Activated CD8-positive, alpha-beta memory T cell treated with anti-CD3 and anti-CD28 coated beads for 1 hour (primary cell): ENCODE results near the gene GFPT2.
A peak's percentile ranks its signal among the peaks of the same experiment; 100 is the strongest.

Experiments
- DNase-seq, 2 donors: peaks; one replicate each; pipeline ENCODE4 v3.0.0-alpha.2; 2020; ENCODE audit warnings: low read depth in 1 of 2; ENCODE audit errors: extremely low read depth in 1 of 2

Gene GFPT2

GRCh38 chr5:180334751-180335613 lies 18.2 kb downstream of the GFPT2 start:
- DNase-seq, result no peak

- DNase-seq, result no peak
These were observed 19.0 kb downstream of the GFPT2 start for GRCh38 chr5:180334176-180334575.

- no peak for DNase-seq
These were observed 19.5 kb downstream of the GFPT2 start for GRCh38 chr5:180333661-180334060.

- no peak for DNase-seq
These were observed 20.3 kb downstream of the GFPT2 start for GRCh38 chr5:180332861-180333260.

GRCh38 chr5:180332051-180332517 lies 21.1 kb downstream of the GFPT2 start:
- no peak for DNase-seq

- no peak for DNase-seq
These were observed 21.5 kb downstream of the GFPT2 start for GRCh38 chr5:180331647-180331950.

GRCh38 chr5:180330810-180331646 lies 22.1 kb downstream of the GFPT2 start:
- no peak for DNase-seq

- DNase-seq, result no peak
These were observed 22.9 kb downstream of the GFPT2 start for GRCh38 chr5:180330270-180330648.

GRCh38 chr5:180329606-180330269 lies 23.4 kb downstream of the GFPT2 start:
- DNase-seq, result no peak

GRCh38 chr5:180329138-180329435 lies 24.0 kb downstream of the GFPT2 start:
- DNase-seq, result no peak

GRCh38 chr5:180328296-180329137 lies 24.6 kb downstream of the GFPT2 start:
- peak; percentile 61 to 79 for DNase-seq

GRCh38 chr5:180326989-180327565 lies 26.1 kb downstream of the GFPT2 start:
- DNase-seq, result no peak

- no peak for DNase-seq
These were observed 28.6 kb downstream of the GFPT2 start for GRCh38 chr5:180324601-180324950.

GRCh38 chr5:180323941-180324600 lies 29.1 kb downstream of the GFPT2 start:
- no peak for DNase-seq

GRCh38 chr5:180323160-180323559 lies 30.0 kb downstream of the GFPT2 start:
- DNase-seq, result no peak

- no peak for DNase-seq
These were observed 34.6 kb downstream of the GFPT2 start for GRCh38 chr5:180318456-180319089.

GRCh38 chr5:180316586-180316985 lies 36.5 kb downstream of the GFPT2 start:
- DNase-seq, result no peak

- peak; percentile 34 to 72 for DNase-seq
These were observed 37.3 kb downstream of the GFPT2 start for GRCh38 chr5:180315762-180316212.
